HG02588 (cell line): ENCODE measurements around the gene PLEKHG4B.
"Not testable (repeated sequence)": the region's sequence is repeated elsewhere in the genome, so short reads cannot be mapped to it uniquely, and the experiment has no call there.

ENCODE experiments used
- ATAC-seq: cut with Tn5 transposase; IDR thresholded peaks from one replicate; pipeline ENCODE4 v1.9.1; 2021; ENCODE audit warnings: mild to moderate bottlenecking, moderate library complexity; ENCODE audit not compliant: unreplicated experiment

PLEKHG4B gene

GRCh38 chr5:197892-198489 lies 106.0 kb downstream of the PLEKHG4B start:
- no peak for ATAC-seq

GRCh38 chr5:198516-199196 lies 106.7 kb downstream of the PLEKHG4B start:
- ATAC-seq, result no peak

- ATAC-seq, result no peak
These were observed 107.4 kb downstream of the PLEKHG4B start for GRCh38 chr5:199197-199949.

DNA sequence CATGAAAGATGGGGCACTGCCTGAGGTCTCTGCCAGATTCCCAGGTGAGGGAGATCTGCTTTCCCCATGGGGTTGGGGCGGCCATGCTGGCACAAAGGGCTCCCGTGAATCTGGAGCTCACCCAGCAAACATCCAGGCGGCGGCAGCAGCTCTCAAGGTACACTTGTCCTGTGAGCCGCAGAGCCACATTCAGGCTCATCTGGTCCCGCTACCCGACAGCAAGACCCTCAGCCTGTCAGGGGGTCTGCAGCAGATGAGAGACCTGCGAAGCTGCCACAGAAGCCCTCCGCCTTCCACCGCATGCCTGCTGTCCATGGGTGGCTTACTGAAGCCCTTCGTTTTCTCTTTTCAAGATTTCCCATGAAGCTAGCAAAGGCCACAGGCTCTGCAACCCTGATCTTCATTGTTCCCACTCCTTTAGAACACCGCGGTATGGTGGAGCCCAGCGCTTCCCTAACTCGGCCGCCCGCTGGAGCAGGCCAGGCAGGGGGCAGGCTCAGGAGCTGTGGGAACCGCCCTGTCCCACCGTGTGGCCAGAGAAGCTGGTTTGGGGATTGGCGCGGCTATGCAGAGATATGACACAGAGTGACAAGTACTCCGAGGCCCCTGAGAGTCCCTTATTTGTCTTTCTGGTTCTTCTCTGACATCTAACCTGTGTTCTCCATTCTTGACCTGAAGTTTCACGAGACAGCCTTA lies 108.1 kb downstream of the PLEKHG4B start:
- no peak for ATAC-seq

DNA sequence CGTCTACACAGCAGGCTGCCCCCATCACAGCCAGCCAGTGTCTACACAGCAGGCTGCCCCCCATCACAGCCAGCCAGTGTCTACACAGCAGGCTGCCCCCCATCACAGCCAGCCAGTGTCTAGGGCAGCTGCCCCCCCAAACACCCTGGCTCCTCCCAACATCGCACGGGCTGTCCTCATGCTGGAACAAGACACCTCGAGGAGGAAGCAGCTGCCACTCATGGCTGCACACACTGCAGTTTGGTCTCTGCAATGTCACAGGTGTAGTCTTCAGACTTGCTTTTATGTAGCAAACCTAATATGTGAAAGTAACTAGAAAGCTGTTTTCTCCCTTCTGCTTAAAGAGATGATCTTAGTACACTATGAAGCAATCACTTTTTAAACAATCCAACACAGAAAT lies 109.0 kb downstream of the PLEKHG4B start:
- ATAC-seq, result no peak

GRCh38 chr5:201672-202071 lies 109.7 kb downstream of the PLEKHG4B start:
- no peak for ATAC-seq

- no peak for ATAC-seq
These were observed 111.4 kb downstream of the PLEKHG4B start for GRCh38 chr5:203246-203930.

DNA sequence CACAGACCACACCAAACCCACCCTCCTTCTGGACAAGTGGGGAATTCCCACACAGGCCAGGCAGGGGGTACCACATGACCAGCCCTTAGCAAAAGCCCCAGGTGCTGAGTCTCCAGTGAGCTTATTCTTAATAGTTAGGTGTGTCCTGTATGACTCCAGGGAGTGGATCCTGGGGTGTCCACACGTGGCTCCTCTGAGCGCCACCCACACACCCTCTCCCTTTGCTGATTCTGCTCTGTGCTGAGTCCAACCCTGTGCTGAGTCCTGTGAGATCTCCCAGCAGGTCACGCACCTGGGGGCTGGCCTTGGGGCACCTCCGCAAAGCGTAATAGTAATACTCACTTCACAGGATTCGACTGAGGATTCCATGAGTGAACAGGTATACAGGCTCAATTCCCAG lies 112.0 kb downstream of the PLEKHG4B start:
- no peak for ATAC-seq

DNA sequence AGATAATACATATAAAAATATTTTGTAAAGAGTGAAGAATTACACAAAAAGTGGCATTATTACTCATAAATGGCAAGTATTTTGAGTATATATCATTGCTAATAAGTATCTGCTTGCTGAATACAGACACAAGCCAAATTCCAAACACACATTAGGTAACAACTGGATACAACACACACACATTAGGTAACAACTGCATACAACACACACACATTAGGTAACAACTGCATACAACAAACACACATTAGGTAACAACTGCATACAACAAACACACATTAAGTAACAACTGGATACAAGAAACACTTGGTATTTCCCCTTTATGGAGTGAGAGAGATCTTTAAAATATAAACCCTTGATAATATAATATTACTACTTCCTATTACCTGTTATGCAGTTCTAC lies 112.5 kb downstream of the PLEKHG4B start:
- ATAC-seq, result no peak

DNA sequence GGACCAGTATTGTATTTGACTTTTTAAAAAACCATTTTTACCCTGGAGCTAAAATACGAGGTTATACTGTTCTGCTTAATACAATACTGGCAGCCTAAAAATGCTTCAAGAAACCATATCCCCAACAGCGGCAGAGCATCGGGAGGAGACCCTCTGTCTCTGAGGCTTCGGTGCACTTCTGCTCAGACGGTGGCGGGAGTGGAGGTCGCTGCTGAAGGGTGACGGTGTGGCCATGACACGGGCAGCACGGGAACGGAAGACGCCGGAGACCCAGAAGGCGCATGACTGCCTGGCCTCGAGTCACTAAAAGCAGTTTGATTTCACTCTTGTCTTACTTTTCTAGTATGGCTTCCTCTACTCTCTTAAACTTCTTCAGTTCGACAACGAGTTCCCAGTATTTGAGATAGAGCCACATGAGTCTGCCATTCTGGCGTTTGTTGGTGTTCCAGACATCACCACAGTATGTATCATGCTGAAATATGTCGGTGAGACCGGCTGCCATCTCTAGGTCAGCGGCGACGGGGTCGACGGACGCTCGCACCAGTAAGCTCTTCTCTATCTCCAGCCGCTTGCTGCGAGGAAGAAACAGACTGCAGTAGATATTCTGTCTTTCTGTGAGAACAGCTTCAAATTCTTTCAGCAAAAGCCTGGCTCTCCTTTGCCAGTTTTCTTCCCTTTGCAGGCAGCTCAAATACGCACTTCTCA lies 113.2 kb downstream of the PLEKHG4B start:
- no peak for ATAC-seq

DNA sequence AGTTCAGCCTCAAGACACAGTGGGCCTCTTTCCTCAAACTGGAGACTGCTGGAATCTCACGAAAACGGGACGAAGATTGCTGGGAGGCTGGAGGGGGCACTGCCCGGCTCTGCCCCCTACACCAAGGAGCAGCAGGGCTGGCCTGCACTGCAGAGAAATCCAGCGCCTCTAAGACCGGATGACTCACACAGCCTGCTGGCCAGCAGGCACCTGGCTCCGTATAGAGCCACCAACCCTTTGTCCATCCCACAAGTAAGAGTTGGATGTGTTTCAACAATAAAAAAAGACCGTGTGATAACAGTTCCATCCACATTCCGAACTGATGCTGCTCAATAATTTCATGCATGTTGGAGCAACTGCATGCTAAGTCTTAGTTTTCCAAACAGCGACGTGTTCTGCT lies 114.4 kb downstream of the PLEKHG4B start:
- no peak for ATAC-seq

GRCh38 chr5:206927-207536 lies 115.1 kb downstream of the PLEKHG4B start:
- no peak for ATAC-seq

DNA sequence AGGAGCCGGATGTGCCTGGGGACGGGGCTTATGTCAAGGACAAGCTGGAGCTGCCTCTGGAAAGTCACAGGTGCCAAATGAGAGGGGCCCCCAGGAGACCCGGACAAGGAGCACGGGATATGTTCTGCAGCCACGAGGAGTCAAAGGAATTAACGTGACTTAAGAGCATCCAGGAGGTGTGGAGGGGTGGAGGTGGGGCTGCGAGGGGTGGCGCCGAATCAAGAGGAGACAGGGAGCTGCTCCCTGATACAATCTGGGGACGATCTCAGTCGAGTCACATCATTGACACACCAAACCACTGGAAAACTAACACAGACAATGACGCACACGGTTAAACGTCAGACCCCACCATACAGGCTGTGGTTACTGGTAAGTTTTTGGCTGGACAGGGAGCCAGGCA lies 115.6 kb downstream of the PLEKHG4B start:
- no peak for ATAC-seq

DNA sequence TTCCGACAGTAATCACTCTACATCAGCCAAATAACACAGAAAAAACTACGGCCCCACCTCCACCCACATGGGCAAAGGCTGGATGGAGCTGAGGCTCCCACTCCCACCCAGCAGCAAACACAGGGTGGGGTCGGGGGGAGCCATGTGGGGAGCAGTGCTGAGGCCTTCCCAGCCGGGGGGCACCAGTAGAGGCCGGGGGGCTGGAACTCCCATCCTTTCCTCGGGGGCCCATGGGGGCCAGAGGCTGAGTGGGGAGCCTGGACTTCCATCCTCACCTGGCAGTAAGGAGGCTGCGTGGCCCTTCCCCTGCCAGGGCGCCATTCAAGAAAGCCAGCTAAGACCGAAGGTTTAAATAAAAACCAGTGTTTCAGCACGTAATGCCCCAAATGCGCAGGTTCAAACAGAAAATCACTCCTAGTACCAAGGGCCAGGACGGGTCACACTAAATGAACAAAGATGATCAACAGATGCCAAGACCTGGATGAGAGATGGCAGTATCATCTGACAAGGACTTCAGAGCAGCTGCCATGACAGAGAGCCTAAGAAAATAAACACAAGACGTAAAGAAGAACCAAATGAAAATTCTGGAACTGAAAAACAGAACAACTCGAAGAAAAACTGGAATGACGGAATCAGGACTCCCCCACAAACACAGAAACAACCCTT lies 116.6 kb downstream of the PLEKHG4B start:
- ATAC-seq, result no peak

DNA sequence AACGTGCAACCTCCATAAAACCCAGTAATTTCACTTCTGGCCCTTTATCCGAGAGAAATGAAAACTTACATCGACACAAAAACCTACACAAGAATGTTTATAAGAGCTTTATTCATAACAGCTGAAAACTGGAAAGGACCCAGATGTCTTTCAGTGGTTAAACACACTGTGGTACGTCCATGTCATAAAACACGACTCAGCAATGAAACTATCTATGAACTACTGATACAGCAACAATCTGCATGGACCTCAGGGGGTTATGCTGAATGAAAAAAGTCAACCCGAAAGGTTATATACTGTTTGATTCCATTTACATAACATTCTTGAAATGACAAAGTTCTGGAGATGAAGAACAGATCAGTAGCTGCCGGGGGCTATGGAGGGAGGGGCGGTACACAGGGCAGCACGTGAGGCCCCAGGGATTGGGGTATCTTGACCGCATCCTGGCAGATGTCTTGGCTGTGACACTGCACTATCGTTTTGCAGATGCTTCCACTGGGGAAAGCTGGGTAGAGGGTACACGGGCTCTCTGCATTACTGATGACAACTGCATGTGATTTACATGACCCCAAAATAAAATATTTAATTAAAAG lies 121.9 kb downstream of the PLEKHG4B start:
- no peak for ATAC-seq

- ATAC-seq, result not testable (repeated sequence)
These were observed 123.3 kb downstream of the PLEKHG4B start for GRCh38 chr5:215256-215655.

DNA sequence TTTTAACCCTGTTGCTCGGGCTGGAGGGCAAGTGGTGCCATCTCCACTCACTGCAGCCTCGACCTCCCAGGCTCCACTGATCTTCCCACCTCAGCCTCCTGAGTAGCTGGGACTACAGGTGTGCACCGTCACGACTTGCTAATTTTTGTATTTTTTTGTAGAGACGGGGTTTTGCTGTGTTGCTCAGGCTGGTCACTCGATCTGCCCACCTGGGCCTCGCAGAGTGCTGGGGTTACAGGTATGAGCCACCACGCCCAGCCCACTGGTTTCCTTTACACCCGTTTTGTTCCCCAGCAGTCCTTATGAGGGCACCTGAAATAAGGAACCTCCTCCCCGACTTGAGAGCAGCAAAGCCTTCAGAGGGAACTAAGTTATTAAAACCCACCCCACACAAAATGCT lies 124.1 kb downstream of the PLEKHG4B start:
- not testable (repeated sequence) for ATAC-seq

- ATAC-seq, result peak; percentile 68
These were observed 125.8 kb downstream of the PLEKHG4B start, which contains the start of the genes CCDC127 and SDHA for GRCh38 chr5:217494-218456. CCDC127 (minus strand) TSS chr5:218153; CDS start chr5:216849, 1,304 bp downstream. SDHA (plus strand) TSS chr5:218320; CDS start chr5:218356, 36 bp downstream.
